Measurements from ENCODE around the gene CPNE7. TPM values are rescaled to one million over a fixed set of nuclear protein-coding genes. Genes with fewer than 3 reads are reported as not detected.

CPNE7 gene
- total and polyA plus RNA-seq, 9 of the 15 experiments (the other 6 are each of a cell fraction or from before 2014, with no cell fraction given), result 0.30 to 73.4 (median 32.7) TPM

DNA sequence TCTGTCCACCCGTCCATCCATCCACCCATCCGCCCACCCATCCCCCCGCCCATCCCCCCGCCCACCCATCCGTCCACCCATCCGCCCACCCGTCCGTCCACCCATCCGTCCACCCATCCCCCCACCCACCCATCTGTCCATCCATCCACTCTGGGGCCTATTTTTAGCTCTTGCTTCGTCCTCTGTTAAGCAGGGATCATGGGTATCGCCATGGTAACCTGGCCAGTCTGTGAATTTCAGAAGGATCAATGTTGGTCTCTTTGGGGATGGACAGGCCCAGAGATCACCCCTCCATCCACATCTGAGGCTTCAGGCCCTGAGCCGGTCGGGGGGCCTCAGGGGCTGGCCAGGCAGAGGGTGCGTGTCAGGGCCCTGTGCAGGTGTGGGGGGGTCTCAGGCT is 22.6 kb downstream of the CPNE7 start:
- BruUV-seq (replicated peaks), result no TSS peak
- TF ChIP-seq RBBP5 (IDR thresholded peaks at IDR 0.05; ENCODE audit: borderline replicate concordance, insufficient read depth, low read length, poor library complexity, severe bottlenecking) (no peak), E2F6 (IDR thresholded peaks at IDR 0.05; ENCODE audit: borderline replicate concordance in 1 of 2, extremely low read depth in 1 of 2, insufficient read depth in 1 of 2, insufficient read length in 1 of 2, low read depth in 1 of 2, low read length in 1 of 2, poor library complexity in 1 of 2, severe bottlenecking in 1 of 2) (no peak), TCF7 (IDR thresholded peaks at IDR 0.05; ENCODE audit: borderline replicate concordance) (no peak), CREBBP (IDR thresholded peaks at IDR 0.05; ENCODE audit: low read depth, low read length) (no peak), HNRNPH1 (optimal IDR thresholded peaks at IDR 0.05; ENCODE audit: low read depth, low read length) (no peak), ZBTB5 (IDR thresholded peaks at IDR 0.05) (no peak), E2F4 (CRISPR knock-in tag; IDR thresholded peaks at IDR 0.05; ENCODE audit: low read depth) (no peak)
- TF ChIP-seq, protein P1, sequence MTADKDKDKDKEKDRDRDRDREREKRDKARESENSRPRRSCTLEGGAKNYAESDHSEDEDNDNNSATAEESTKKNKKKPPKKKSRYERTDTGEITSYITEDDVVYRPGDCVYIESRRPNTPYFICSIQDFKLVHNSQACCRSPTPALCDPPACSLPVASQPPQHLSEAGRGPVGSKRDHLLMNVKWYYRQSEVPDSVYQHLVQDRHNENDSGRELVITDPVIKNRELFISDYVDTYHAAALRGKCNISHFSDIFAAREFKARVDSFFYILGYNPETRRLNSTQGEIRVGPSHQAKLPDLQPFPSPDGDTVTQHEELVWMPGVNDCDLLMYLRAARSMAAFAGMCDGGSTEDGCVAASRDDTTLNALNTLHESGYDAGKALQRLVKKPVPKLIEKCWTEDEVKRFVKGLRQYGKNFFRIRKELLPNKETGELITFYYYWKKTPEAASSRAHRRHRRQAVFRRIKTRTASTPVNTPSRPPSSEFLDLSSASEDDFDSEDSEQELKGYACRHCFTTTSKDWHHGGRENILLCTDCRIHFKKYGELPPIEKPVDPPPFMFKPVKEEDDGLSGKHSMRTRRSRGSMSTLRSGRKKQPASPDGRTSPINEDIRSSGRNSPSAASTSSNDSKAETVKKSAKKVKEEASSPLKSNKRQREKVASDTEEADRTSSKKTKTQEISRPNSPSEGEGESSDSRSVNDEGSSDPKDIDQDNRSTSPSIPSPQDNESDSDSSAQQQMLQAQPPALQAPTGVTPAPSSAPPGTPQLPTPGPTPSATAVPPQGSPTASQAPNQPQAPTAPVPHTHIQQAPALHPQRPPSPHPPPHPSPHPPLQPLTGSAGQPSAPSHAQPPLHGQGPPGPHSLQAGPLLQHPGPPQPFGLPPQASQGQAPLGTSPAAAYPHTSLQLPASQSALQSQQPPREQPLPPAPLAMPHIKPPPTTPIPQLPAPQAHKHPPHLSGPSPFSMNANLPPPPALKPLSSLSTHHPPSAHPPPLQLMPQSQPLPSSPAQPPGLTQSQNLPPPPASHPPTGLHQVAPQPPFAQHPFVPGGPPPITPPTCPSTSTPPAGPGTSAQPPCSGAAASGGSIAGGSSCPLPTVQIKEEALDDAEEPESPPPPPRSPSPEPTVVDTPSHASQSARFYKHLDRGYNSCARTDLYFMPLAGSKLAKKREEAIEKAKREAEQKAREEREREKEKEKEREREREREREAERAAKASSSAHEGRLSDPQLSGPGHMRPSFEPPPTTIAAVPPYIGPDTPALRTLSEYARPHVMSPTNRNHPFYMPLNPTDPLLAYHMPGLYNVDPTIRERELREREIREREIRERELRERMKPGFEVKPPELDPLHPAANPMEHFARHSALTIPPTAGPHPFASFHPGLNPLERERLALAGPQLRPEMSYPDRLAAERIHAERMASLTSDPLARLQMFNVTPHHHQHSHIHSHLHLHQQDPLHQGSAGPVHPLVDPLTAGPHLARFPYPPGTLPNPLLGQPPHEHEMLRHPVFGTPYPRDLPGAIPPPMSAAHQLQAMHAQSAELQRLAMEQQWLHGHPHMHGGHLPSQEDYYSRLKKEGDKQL (CRISPR knock-in tag; IDR thresholded peaks at IDR 0.05; ENCODE audit: borderline replicate concordance), result no peak
- TF ChIP-seq, protein P2, sequence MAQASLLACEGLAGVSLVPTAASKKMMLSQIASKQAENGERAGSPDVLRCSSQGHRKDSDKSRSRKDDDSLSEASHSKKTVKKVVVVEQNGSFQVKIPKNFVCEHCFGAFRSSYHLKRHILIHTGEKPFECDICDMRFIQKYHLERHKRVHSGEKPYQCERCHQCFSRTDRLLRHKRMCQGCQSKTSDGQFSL (CRISPR knock-in tag; IDR thresholded peaks at IDR 0.05), result peak; percentile 40; the same call in 1 of the 2 replicates
- TF ChIP-seq, protein P2 (tag; IDR thresholded peaks at IDR 0.05), result no peak

More for the DNA sequence above, 22.6 kb downstream of the CPNE7 start:
- H3K36me3 ChIP-seq (ENCODE audit: control insufficient read depth, insufficient read depth, low read length), result peaks cover 18% of the 10 kb centered on the region; the same call in 2 of the 3 replicates
- H3K4me2 ChIP-seq (ENCODE audit: insufficient read depth, low read length), result no peak overlapping the region
- H3K27ac ChIP-seq (ENCODE audit: extremely low read depth, low read depth, low read length), result no peak overlapping the region
- in situ Hi-C loops (cut with MboI), result loop anchor here (10.0 kb wide), 1 partner anchor 267 kb away; no protein-coding TSS in a partner anchor
- no peak overlapping the region for H2AFZ ChIP-seq (ENCODE audit: low read depth, low read length)
- DNase-seq (ENCODE audit: extremely low read depth in 1 of 4, low spot score in 3 of 4), result peak in 1 of 4 experiments; percentile 47
- WGBS (ENCODE audit: insufficient coverage, low coverage, missing lambda C conversion rate), result 20% methylated on average over 5 of the region's 14 CpGs
- no peaks in the 10 kb centered on the region for H3K79me2 ChIP-seq (ENCODE audit: control insufficient read depth, insufficient read depth, low read length)
- intact Hi-C loops (cut with micrococcal nuclease), result no loop called here
- H3K27me3 ChIP-seq (ENCODE audit: control insufficient read depth in 2 of 2, insufficient read depth in 2 of 2, low read length in 2 of 2), result no peaks in the 10 kb centered on the region
- no peak for ATAC-seq
- H3K9ac ChIP-seq (ENCODE audit: insufficient read depth in 1 of 2, low read depth in 2 of 2, low read length in 2 of 2), result no peak overlapping the region
- no peak overlapping the region for H3K4me3 ChIP-seq
- ChIA-PET CTCF (ENCODE audit: low intra/inter-chr PET ratio) (no interaction called here), POLR2A (no interaction called here)
- FAIRE-seq, result no peak
- no peaks in the 10 kb centered on the region for H3K9me1 ChIP-seq (ENCODE audit: control insufficient read depth, insufficient read depth, low read length)
- H4K20me1 ChIP-seq (replicated peaks; ENCODE audit: control insufficient read depth, insufficient read depth, low read length), result 0 out of 2 replicates have a peak, but pooled peaks cover 5% of the 10 kb centered on the region
- no peaks in the 10 kb centered on the region for H3K9me3 ChIP-seq (replicated peaks; ENCODE audit: control insufficient read depth, insufficient read depth, low read depth, low read length)
- H3K4me1 ChIP-seq (replicated peaks in 1 of 2; ENCODE audit: control insufficient read depth in 2 of 2, insufficient read depth in 2 of 2, low read length in 2 of 2), result peaks cover 0 to 62% of the 10 kb centered on the region in 2 experiments; a peak in 3 of 5 replicates

All from K562 (cell line).